HG03575 (cell line): ENCODE results near the gene STRN3.

Source experiments
- ATAC-seq: cut with Tn5 transposase; IDR thresholded peaks from one replicate; pipeline ENCODE4 v1.9.1; 2021; ENCODE audit not compliant: unreplicated experiment, insufficient number of reproducible peaks, low FRiP score; ENCODE audit errors: extremely low read depth

STRN3 gene

GRCh38 chr14:30888480-30889243 lies 137.5 kb downstream of the STRN3 start:
- no peak for ATAC-seq

DNA sequence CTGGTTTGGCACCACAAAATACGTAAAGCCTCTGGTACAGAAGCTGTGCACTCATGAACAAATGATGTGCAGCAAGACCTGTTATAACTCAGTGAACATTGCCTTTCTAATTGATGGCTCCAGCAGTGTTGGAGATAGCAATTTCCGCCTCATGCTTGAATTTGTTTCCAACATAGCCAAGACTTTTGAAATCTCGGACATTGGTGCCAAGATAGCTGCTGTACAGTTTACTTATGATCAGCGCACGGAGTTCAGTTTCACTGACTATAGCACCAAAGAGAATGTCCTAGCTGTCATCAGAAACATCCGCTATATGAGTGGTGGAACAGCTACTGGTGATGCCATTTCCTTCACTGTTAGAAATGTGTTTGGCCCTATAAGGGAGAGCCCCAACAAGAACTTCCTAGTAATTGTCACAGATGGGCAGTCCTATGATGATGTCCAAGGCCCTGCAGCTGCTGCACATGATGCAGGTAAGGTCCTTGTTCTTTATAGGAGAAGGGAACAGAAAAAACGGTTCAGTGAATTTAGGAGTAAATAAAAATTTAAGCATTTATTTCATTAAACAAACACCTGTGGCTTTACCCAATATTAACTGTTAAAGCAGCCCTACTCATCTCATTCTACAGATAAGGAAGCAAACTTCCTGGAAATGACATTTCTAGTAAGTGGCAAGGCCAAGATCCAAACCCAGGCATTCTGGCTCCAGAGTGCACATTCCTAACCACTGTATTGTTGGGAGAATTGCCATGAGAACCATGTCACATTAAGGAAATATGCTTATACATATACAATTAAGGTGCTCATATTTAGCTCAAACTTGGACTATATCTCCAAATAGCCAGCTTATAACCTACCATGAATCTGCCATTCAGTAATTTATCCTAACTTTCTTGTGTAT lies 140.1 kb downstream of the STRN3 start:
- no peak for ATAC-seq

- no peak for ATAC-seq
Observed at GRCh38 chr14:30884901-30885300, 141.3 kb downstream of the STRN3 start.

GRCh38 chr14:30883508-30884294 lies 142.5 kb downstream of the STRN3 start:
- ATAC-seq: no peak

DNA sequence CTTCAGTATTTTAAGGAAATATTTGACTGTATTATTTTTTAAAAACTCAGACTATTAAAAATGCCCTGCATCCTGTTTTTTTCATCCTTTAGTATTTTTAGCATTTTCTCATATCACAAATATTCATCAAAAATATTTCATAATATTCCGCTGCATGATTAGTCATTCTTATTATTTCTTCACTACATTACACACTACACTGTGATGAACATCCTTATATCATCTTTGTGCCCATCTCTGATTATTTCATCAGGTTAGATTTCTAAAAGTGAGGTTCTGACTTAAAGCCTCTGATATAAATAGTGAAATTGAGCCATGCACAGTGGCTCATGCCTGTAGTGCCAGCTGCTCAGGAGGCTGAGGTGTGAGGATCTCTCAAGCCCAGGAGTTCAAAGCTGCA lies 143.7 kb downstream of the STRN3 start:
- no peak for ATAC-seq

GRCh38 chr14:30876692-30877091 lies 149.5 kb downstream of the STRN3 start:
- no peak for ATAC-seq

DNA sequence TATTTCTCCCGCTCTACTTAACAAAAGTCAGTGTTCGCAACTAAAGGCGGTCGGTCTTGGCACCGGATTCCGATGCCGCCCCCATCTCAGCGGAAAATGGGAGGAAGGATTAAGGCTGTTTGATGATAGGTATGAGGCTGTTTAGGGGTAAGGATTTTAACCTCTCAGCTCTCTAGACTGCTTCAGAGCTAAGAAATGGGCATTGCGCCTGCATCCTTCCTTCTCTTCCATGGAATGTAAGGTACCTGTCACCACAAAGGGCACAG lies 150.5 kb downstream of the STRN3 start:
- no peak for ATAC-seq

- no peak for ATAC-seq
Observed at GRCh38 chr14:30874999-30875787, 151.0 kb downstream of the STRN3 start.

GRCh38 chr14:30874120-30874998 lies 151.8 kb downstream of the STRN3 start, which contains the start of gene COCH:
TSS of gene COCH (plus strand) at chr14:30874559. CDS start at chr14:30874939, 380 bp downstream.
- ATAC-seq: no peak

DNA sequence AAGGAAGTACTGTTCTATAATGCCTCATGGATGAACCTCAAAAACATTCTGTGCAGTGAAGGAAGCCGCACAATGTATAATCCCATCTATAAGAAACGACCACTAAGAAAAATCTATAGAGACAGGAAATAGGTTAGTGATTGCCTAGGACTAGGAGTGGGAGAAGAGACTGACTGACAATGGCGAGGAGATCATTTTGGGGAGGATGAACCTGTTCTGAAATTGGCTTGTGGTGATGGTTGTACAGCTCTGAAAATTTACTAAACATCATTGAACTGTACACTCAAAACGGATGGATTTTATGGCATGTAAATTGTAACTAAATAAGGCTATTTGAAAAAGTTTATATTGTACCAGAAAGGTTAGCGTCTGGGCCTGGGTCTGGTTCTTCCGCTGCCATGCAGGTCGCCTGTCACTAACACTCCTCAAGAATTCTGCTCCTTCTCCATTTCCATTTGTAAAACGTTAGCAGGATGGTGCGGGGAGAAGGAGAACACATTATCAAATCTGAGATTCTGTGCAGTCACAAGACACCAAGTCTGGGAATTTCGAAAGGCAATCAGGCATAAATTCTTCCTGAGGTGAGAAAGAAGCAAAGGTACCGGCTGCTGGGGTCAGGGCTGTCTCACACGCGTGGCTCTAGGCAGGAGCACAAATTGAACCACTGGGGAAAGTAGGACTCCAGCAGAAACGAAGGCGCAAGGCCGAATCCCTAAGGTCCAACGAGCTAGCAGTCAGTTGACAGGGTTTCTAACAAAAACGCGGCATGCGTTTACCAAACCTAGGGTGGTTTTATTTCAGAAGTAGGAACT lies 152.7 kb downstream of the STRN3 start:
- ATAC-seq: no peak

DNA sequence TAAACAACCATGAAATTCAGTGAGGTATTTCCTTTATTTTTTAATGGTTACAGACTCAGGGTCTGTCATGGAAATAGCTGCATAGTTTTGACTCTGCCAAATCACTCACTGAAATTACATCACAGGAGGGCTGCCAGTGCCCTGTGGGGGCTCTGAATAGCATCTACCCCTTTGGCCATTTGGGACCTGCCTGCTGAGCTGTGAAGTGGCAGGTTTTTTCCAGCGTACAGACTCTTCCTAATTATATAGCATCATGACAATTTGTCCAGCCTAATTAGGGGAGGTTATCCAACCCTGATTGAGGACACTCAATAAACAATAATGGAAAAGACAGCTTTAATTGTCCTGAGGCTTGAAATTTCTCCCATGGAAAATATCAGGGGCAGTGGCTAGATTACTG lies 153.6 kb downstream of the STRN3 start:
- ATAC-seq: no peak

DNA sequence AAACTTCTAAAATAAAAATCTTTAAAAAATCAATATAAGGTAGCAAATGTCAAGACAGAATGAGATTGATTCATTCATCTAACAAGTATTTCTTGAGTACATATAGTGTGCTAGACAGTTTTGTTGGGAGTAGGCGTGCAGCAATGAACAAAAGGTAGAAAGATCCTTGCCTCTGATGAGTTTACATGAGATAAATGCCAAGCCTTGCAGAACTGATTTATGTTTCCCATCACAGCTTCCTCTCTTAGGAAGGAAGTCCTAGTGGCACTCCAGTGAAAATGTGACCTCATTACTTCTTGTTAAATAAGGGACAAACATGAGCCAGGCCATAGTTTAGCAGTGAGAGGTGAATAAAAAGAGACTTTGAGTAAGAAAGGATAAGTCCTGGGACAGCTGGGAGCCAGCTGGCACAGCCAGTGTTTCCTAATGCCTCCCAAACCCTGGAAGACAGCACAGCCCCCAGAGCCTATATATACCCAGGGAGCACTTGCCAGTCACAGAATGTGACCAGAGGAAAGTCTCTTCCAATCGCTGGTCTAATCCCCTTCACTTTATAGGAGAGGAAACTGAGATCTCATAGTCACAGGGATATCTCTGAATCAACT lies 156.5 kb downstream of the STRN3 start:
- no peak for ATAC-seq

GRCh38 chr14:30868736-30869135 lies 157.4 kb downstream of the STRN3 start:
- no peak for ATAC-seq

GRCh38 chr14:30864934-30865333 lies 161.2 kb downstream of the STRN3 start:
- ATAC-seq: no peak

GRCh38 chr14:30861200-30861599 lies 165.0 kb downstream of the STRN3 start:
- no peak for ATAC-seq

DNA sequence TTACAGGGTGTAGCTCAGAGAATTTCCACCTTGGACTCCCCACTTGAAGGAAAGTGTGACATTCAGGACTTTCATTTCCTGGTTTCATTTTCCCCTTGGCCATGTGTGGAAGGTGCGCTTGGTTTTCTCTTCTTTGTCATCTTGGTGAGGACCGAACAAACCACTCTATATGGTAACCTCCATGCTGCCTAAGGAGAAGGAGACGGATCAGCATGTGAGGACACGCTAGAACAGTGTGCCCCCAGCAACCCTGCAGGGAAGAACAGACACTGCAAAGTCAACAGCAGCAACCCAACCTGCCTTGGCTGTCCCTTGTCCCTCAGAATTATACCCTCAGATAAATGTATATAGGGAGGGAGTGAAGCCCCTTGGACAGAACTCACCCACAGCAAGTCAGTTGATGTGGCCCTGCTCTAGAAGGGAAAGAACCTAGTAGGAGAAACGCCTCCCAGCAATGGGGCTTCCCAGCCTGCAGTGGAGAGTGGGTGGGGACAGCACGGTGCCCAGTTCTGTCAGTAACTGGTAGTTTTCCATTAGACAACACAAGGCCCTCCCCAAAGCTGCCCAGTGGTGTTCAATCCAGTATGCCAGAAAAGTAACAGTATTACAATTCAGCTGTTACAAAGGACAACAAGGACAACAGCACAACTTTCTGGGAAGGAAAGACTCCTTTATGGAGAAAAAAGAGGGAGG lies 170.7 kb downstream of the STRN3 start:
- peak; percentile 51 for ATAC-seq
